GM12878 (cell line): ENCODE measurements around the gene SORCS1. TPM values are rescaled to one million over a fixed set of nuclear protein-coding genes. Genes with fewer than 3 reads are reported as not detected.

Experiments
- ATAC-seq: fragments of 200-7000 bp; cut with Tn5 transposase; 3 replicates; pipeline ENCODE4 v1.9.1; 2020; ENCODE audit warnings: mild to moderate bottlenecking, moderate library complexity
- BruUV-seq: library from RNA; stranded (reverse); fragments of 400-500 nt; replicated peaks from 2 replicates; lab custom pipeline; 2021; lab: Mats Ljungman, UMichigan
- CTCF ChIA-PET: fragments of 300-600 bp; sonication (Branson Sonifier 250); formaldehyde crosslinking; extraction: SDS; loops from one replicate; lab custom pipeline; 2021; ENCODE audit warnings: inconsistent platforms; lab: Yijun Ruan, JAX
- POLR2A ChIA-PET: fragments of 350-600 bp; formaldehyde crosslinking; extraction: SDS; loops from one replicate; lab custom pipeline; 2021; ENCODE audit warnings: inconsistent platforms; lab: Charles Lee
- RAD21 ChIA-PET: fragments of 300-600 bp; sonication (Branson Sonifier 250); formaldehyde crosslinking; loops from one replicate; lab custom pipeline; 2023; ENCODE audit warnings: antibody characterized with exemption; ENCODE audit not compliant: unreplicated experiment; lab: Charles Lee
- SMC1A ChIA-PET: fragments of 300-600 bp; sonication (Branson Sonifier 250); formaldehyde crosslinking; loops from one replicate; lab custom pipeline; 2023; ENCODE audit not compliant: unreplicated experiment, uncharacterized antibody; lab: Charles Lee
- DNase-seq: peaks from one replicate; pipeline ENCODE4 v3.0.0-alpha.2; 2011; ENCODE audit warnings: low read depth, low spot score
- FAIRE-seq: peaks from 3 replicates; lab custom pipeline; 2011; peaks lifted over from hg19 to GRCh38; lab: Jason Lieb, UNC
- H2AFZ ChIP-seq: 2 replicates; pipeline ENCODE4 v1.6.0; 2011; ENCODE audit warnings: low read depth, low read length, control low read depth; ENCODE audit not compliant: control insufficient read depth
- H3K27ac ChIP-seq: 2 replicates; pipeline ENCODE4 v1.5.1; 2011; ENCODE audit warnings: control low read depth; ENCODE audit not compliant: control insufficient read depth, insufficient read depth
- H3K27me3 ChIP-seq, 2 experiments: replicated peaks in 1 of 2; 2 replicates each; pipeline versions ENCODE4 v1.6.0 to v1.6.1; 2011; ENCODE audit warnings: low read length in 1 of 2; ENCODE audit not compliant: control insufficient read depth in 2 of 2, insufficient read depth in 2 of 2
- H3K36me3 ChIP-seq, 2 experiments: 2 replicates each; pipeline ENCODE4 v1.5.1; 2011; ENCODE audit warnings: low read length in 1 of 2; ENCODE audit not compliant: control insufficient read depth in 2 of 2, insufficient read depth in 2 of 2
- H3K4me1 ChIP-seq: 2 replicates; pipeline ENCODE4 v1.6.1; 2011; ENCODE audit warnings: mild to moderate bottlenecking, low read length, moderate library complexity, mixed read lengths; ENCODE audit not compliant: control insufficient read depth, insufficient read depth
- H3K4me2 ChIP-seq: 2 replicates; pipeline ENCODE4 v1.6.0; 2011; ENCODE audit warnings: control low read depth; ENCODE audit not compliant: control insufficient read depth, insufficient read depth
- H3K4me3 ChIP-seq: fragments of 200-600 bp; sonication (generic); 2 replicates; pipeline ENCODE4 v1.5.1; 2016
- H3K79me2 ChIP-seq: 2 replicates; pipeline ENCODE4 v1.6.0; 2011; ENCODE audit warnings: low read length; ENCODE audit not compliant: control insufficient read depth, insufficient read depth
- H3K9ac ChIP-seq: 2 replicates; pipeline ENCODE4 v1.8.0; 2011; ENCODE audit warnings: low read length, control low read depth, mixed read lengths; ENCODE audit not compliant: control insufficient read depth, insufficient read depth
- H3K9me3 ChIP-seq: replicated peaks from 3 replicates; pipeline ENCODE4 v1.5.1; 2011; ENCODE audit warnings: mild to moderate bottlenecking, low read length; ENCODE audit not compliant: control insufficient read depth, insufficient read depth
- H4K20me1 ChIP-seq: 2 replicates; pipeline ENCODE4 v1.6.0; 2011; ENCODE audit not compliant: control insufficient read depth, insufficient read depth
- CHD1 ChIP-seq: IDR thresholded peaks from 2 replicates; pipeline ENCODE4 v1.6.1; 2012; ENCODE audit warnings: low read depth, low read length, improper control_type of control experiment
- EED ChIP-seq: sonication (generic); IDR thresholded peaks from 2 replicates; pipeline ENCODE4 v1.6.1; 2016; ENCODE audit warnings: antibody characterized with exemption, low read depth
- EP300 ChIP-seq, 2 experiments: fragments of 150-350 bp in 1 of 2; IDR thresholded peaks; 2 replicates each; pipeline ENCODE4 v1.6.1; 2011 to 2012; ENCODE audit warnings: low read depth in 2 of 2, low read length in 2 of 2, borderline replicate concordance in 1 of 2, improper control_type of control experiment in 1 of 2, inconsistent platforms in 1 of 2; ENCODE audit not compliant: control insufficient read depth in 1 of 2
- EZH2 ChIP-seq: IDR thresholded peaks from 2 replicates; pipeline ENCODE4 v1.6.1; 2012; ENCODE audit warnings: low read depth, mild to moderate bottlenecking, control low read depth, inconsistent platforms, low read length, borderline replicate concordance; ENCODE audit not compliant: control insufficient read depth
- FOXM1 ChIP-seq: IDR thresholded peaks from 2 replicates; pipeline ENCODE4 v1.6.1; 2012; ENCODE audit warnings: low read depth, mild to moderate bottlenecking, inconsistent platforms, low read length, moderate library complexity
- HCFC1 ChIP-seq: fragments of 150-350 bp; IDR thresholded peaks from 2 replicates; pipeline ENCODE4 v1.6.1; 2014; ENCODE audit warnings: low read length
- IRF4 ChIP-seq: IDR thresholded peaks from 2 replicates; pipeline ENCODE4 v1.6.1; 2011; ENCODE audit warnings: low read depth, low read length
- LARP7 ChIP-seq: fragments of 450-650 bp; IDR thresholded peaks from 2 replicates; pipeline ENCODE4 v1.6.1; 2017; ENCODE audit warnings: mild to moderate bottlenecking
- MTA3 ChIP-seq: IDR thresholded peaks from 2 replicates; pipeline ENCODE4 v1.6.1; 2012; ENCODE audit warnings: low read length, inconsistent platforms, borderline replicate concordance
- MYC ChIP-seq: IDR thresholded peaks from 2 replicates; pipeline ENCODE4 v1.6.1; 2011; ENCODE audit warnings: mild to moderate bottlenecking, low read length, moderate library complexity, inconsistent platforms; ENCODE audit not compliant: insufficient read depth, insufficient replicate concordance, insufficient read length, severe bottlenecking
- POLR2AphosphoS5 ChIP-seq: IDR thresholded peaks from 2 replicates; pipeline ENCODE4 v1.6.1; 2011; ENCODE audit warnings: mild to moderate bottlenecking, low read length, inconsistent platforms
- YY1 ChIP-seq: IDR thresholded peaks from 2 replicates; pipeline ENCODE4 v1.6.1; 2011; ENCODE audit warnings: low read depth, mild to moderate bottlenecking, low read length
- ZBED1 ChIP-seq: IDR thresholded peaks from 2 replicates; pipeline ENCODE4 v1.6.1; 2016; ENCODE audit warnings: borderline replicate concordance
- ZNF207 ChIP-seq: fragments of 450-650 bp; IDR thresholded peaks from 2 replicates; pipeline ENCODE4 v1.6.1; 2014; ENCODE audit warnings: antibody characterized with exemption, mild to moderate bottlenecking, borderline replicate concordance
- WGBS: methylation state at CpG from one replicate; pipeline ENCODE4 v1.1.6; 2016; ENCODE audit warnings: low lambda C conversion rate; ENCODE audit not compliant: insufficient replicate concordance, insufficient coverage; ENCODE audit errors: missing lambda C conversion rate; 5-methylcytosine and 5-hydroxymethylcytosine counted together
- in situ Hi-C: fragments of 300-500 bp; cut with MboI; formaldehyde crosslinking; loops from 9 replicates; pipeline ENCODE4 v1.14.3; 2018; ENCODE audit warnings: mixed read lengths
- intact Hi-C: fragments of 100-400 bp; cut with micrococcal nuclease; formaldehyde crosslinking; loops from one replicate; pipeline ENCODE4 v1.14.2; 2022; ENCODE audit not compliant: unreplicated experiment
- polyA plus RNA-seq, 11 experiments: library from polyadenylated mRNA; depleted of rRNA in 4 of 11; unstranded in 6 of 11; stranded (reverse) in 5 of 11; fragments of >200 nt; fragmentation: Nextera tagmentation in 4 of 11; fragmentation: Illumina TruSeq in 1 of 11; extraction: Ambion mirVana in 4 of 11; extraction: Trizol in 1 of 11; gene quantifications; 1 replicate in 1 of 11; 2 replicates in 10 of 11; pipeline versions ENCODE4 v1.2.1 to v1.2.3, GENCODE V29; 2011 to 2016; ENCODE audit warnings: inconsistent platforms in 2 of 11, missing spikeins in 2 of 11, low read depth in 1 of 11
- total RNA-seq, 4 experiments: library from RNA; depleted of rRNA in 3 of 4; stranded (reverse); fragments of >200 nt in 3 of 4; fragmentation: Illumina TruSeq in 1 of 4; extraction: Trizol in 1 of 4; gene quantifications; 2 replicates each; pipeline versions ENCODE4 v1.2.1 to v1.2.3, GENCODE V29; 2013 to 2021
- TF ChIP-seq, protein P1 (sequence below): IDR thresholded peaks from 2 replicates; pipeline ENCODE4 v1.6.1; 2012; ENCODE audit warnings: mild to moderate bottlenecking, low read depth, low read length
- TF ChIP-seq, protein P2 (sequence below): IDR thresholded peaks from 2 replicates; pipeline ENCODE4 v1.6.1; 2012; ENCODE audit warnings: low read depth, low read length, improper control_type of control experiment
- TF ChIP-seq, protein P3 (sequence below): fragments of 450-650 bp; IDR thresholded peaks from 2 replicates; pipeline ENCODE4 v1.6.1; 2016; ENCODE audit warnings: mild to moderate bottlenecking, moderate library complexity, borderline replicate concordance

Gene SORCS1
- total and polyA plus RNA-seq, 10 of the 15 experiments (the other 5 are each of a cell fraction or from before 2014, with no cell fraction given): 0.02 to 9.6 (median 0.06) TPM; not detected in 3

DNA sequence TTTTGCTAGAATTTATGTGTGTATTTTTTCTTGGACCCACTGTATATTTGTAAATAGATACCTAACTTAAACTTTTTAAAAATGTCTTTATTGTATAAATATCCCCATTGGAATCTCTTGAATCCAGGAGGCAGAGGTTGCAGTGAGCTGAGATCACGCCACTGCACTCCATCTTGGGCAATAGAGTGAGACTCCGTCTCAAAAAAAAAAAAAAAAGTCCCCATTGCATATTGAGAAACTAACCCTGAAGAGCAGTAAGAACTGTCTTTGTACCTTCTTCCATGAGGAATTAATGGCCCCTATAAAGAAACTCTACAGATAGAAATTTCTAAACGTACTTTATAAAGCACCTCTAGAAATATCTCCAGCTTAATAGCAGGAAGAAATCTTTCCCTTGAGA lies 504.0 kb downstream of the SORCS1 start (continued):
- TF ChIP-seq, protein P1, sequence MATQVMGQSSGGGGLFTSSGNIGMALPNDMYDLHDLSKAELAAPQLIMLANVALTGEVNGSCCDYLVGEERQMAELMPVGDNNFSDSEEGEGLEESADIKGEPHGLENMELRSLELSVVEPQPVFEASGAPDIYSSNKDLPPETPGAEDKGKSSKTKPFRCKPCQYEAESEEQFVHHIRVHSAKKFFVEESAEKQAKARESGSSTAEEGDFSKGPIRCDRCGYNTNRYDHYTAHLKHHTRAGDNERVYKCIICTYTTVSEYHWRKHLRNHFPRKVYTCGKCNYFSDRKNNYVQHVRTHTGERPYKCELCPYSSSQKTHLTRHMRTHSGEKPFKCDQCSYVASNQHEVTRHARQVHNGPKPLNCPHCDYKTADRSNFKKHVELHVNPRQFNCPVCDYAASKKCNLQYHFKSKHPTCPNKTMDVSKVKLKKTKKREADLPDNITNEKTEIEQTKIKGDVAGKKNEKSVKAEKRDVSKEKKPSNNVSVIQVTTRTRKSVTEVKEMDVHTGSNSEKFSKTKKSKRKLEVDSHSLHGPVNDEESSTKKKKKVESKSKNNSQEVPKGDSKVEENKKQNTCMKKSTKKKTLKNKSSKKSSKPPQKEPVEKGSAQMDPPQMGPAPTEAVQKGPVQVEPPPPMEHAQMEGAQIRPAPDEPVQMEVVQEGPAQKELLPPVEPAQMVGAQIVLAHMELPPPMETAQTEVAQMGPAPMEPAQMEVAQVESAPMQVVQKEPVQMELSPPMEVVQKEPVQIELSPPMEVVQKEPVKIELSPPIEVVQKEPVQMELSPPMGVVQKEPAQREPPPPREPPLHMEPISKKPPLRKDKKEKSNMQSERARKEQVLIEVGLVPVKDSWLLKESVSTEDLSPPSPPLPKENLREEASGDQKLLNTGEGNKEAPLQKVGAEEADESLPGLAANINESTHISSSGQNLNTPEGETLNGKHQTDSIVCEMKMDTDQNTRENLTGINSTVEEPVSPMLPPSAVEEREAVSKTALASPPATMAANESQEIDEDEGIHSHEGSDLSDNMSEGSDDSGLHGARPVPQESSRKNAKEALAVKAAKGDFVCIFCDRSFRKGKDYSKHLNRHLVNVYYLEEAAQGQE: no peak
- TF ChIP-seq YY1 (no peak), EP300 (IDR thresholded peaks at IDR 0.05; ENCODE audit: borderline replicate concordance in 1 of 2, control insufficient read depth in 1 of 2, low read depth in 2 of 2, low read length in 2 of 2) (no peak), ZNF207 (no peak), FOXM1 (no peak), MYC (no peak)

DNA sequence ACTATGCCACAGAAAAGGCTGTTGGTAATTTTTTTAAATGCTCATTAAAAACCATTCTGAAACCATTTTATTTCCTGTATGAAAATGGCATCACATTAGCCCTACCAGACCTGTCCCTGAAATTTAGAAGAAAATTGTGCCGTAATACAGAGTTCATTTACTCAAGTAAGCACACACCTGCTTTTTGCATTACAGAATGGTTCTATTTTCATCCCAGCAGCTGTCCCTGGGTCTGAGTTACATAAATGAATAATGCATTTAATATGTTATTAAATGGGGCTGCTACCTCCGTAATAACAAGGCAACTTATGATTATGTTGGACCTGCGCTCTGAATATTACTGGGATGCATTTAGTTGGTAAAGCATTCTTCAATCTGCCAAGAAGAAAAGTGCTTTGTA lies 508.9 kb downstream of the SORCS1 start:
- H3K27me3 ChIP-seq: no peaks in the 10 kb centered on the region
- H3K9ac ChIP-seq: no peak overlapping the region
- no peaks in the 10 kb centered on the region for H3K4me1 ChIP-seq
- FAIRE-seq (no peak), ATAC-seq (peak; percentile 36), DNase-seq (no peak)
- ChIA-PET CTCF (no interaction called here), POLR2A (interaction anchor here (0.9 kb wide), 1 partner anchor 1394 kb away, joined by 4 read pairs; no protein-coding TSS in a partner anchor), RAD21 (interaction anchor here (0.7 kb wide), 1 partner anchor 25 kb away, joined by 3 read pairs; no protein-coding TSS in a partner anchor), SMC1A (interaction anchor here (1.3 kb wide), 1 partner anchor 15 kb away, joined by 4 read pairs; no protein-coding TSS in a partner anchor)
- H3K36me3 ChIP-seq: no peaks in the 10 kb centered on the region
- H2AFZ ChIP-seq: no peak overlapping the region
- WGBS: 67% methylated on average over 3 of the region's 3 CpGs
- BruUV-seq: no TSS peak
- H3K4me2 ChIP-seq: no peak overlapping the region
- H3K79me2 ChIP-seq: no peaks in the 10 kb centered on the region
- no peaks in the 10 kb centered on the region for H4K20me1 ChIP-seq
- no peak overlapping the region for H3K4me3 ChIP-seq
- in situ Hi-C loops: no loop called here
- H3K27ac ChIP-seq: no peak overlapping the region
- no peaks in the 10 kb centered on the region for H3K9me3 ChIP-seq
- intact Hi-C loops: no loop called here
- TF ChIP-seq POLR2AphosphoS5 (no peak), ZBED1 (no peak), EED (no peak), MTA3 (no peak), IRF4 (no peak), CHD1 (no peak), LARP7 (no peak), EZH2 (no peak), HCFC1 (no peak)
- TF ChIP-seq, protein P2, sequence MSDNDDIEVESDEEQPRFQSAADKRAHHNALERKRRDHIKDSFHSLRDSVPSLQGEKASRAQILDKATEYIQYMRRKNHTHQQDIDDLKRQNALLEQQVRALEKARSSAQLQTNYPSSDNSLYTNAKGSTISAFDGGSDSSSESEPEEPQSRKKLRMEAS: no peak
- TF ChIP-seq, protein P3, sequence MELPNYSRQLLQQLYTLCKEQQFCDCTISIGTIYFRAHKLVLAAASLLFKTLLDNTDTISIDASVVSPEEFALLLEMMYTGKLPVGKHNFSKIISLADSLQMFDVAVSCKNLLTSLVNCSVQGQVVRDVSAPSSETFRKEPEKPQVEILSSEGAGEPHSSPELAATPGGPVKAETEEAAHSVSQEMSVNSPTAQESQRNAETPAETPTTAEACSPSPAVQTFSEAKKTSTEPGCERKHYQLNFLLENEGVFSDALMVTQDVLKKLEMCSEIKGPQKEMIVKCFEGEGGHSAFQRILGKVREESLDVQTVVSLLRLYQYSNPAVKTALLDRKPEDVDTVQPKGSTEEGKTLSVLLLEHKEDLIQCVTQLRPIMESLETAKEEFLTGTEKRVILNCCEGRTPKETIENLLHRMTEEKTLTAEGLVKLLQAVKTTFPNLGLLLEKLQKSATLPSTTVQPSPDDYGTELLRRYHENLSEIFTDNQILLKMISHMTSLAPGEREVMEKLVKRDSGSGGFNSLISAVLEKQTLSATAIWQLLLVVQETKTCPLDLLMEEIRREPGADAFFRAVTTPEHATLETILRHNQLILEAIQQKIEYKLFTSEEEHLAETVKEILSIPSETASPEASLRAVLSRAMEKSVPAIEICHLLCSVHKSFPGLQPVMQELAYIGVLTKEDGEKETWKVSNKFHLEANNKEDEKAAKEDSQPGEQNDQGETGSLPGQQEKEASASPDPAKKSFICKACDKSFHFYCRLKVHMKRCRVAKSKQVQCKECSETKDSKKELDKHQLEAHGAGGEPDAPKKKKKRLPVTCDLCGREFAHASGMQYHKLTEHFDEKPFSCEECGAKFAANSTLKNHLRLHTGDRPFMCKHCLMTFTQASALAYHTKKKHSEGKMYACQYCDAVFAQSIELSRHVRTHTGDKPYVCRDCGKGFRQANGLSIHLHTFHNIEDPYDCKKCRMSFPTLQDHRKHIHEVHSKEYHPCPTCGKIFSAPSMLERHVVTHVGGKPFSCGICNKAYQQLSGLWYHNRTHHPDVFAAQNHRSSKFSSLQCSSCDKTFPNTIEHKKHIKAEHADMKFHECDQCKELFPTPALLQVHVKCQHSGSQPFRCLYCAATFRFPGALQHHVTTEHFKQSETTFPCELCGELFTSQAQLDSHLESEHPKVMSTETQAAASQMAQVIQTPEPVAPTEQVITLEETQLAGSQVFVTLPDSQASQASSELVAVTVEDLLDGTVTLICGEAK: no peak
